ENCODE measurements around the gene ATRNL1.
"Not testable (repeated sequence)": the region's sequence is repeated elsewhere in the genome, so short reads cannot be mapped to it uniquely, and the experiment has no call there.

ATRNL1 gene

DNA sequence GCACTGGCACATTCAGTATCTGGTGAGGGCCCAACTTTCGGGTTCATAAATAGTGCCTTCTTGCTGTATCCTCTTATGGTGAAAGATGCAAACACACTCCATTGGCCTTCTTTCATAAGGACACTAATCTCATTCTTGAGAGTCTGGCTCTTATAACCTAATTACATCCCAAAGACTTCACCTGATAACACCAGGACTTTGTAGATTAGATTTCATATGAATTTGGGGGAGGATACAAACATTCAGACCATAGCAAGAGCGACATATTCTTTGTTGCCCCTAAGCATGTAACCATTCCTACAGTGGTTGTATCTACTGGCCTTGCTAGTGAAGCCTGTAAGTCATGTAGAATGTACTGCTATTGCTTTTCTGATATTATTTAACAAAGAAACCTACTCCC is 654.6 kb downstream of the ATRNL1 start:
- no peak for DNase-seq (ENCODE audit: low read depth)

DNA sequence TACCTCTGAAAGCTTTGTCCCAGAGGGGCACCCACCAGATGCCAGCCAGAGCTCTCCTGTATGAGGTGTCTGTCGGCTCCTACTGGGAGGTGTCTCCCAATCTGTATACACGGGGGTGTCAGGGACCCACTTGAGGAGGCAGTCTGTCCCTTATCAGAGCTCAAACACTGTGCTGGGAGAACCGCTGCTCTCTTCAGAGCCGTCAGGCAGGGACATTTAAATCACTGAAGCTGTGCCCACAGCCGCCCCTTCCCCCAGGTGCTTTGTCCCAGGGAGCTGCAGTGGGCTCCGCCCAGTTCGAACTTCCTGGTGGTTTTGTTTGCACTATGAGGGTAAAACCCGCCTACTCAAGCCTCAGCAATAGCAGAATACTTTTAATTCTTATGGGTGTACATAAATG is 665.3 kb downstream of the ATRNL1 start:
- DNase-seq (ENCODE audit: low read depth) = not testable (repeated sequence)

DNA sequence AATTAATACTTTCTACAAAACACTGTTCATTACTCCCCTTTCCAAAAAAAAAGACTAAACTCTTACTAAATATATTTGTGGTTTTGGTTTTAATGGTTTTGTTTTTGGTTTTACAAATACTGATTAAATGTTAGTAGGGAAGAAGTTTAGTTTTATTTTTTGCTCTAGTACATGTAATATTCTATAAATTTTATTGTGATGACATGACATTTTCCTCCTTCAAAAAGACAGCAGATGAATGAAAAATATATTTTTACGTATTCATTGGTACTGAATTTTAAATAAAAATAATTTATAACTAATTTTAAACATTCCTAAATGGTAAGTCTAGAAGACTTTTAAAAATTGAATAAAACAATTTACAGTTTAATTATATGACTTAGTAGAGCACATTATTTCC is 667.0 kb downstream of the ATRNL1 start:
- DNase-seq (ENCODE audit: low read depth) = no peak

DNA sequence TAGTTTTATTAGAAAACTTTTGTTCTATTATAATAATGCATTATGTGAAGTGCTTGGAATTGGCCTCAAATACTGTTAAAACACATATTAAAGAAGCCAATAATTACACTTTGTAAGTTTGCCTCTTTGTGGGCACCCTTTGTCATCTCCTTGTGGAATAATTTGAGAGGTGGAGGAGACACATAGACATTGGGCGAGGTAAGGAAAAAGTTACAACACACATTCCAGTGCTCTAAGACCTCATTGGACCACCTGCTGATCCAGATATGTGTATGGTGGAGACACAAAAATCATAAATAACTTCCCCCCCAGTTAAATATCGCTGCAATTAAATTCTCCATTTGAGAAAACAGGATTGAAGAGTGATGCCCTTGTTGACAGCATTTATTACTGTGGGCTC is 668.0 kb downstream of the ATRNL1 start:
- DNase-seq (ENCODE audit: low read depth) = no peak

DNA sequence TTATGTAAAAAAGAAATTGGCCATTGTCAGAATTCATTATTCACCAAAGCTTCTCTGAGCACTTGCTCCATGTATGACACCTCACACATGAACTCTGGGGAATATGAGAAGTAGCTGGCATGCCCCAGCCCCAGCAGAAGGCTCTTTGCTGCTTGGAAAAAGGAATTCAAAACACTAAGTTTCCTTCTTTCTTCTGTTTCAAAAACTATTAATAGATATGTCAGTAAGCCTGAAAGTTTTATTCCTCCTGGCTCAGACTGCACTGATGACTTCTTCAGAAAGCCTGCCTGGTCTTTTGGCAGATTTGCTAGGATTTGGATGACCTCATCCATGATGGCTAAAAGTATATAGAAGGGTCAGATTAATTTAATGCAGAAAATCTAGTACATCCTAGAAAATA is 668.9 kb downstream of the ATRNL1 start:
- no peak for DNase-seq (ENCODE audit: low read depth)

DNA sequence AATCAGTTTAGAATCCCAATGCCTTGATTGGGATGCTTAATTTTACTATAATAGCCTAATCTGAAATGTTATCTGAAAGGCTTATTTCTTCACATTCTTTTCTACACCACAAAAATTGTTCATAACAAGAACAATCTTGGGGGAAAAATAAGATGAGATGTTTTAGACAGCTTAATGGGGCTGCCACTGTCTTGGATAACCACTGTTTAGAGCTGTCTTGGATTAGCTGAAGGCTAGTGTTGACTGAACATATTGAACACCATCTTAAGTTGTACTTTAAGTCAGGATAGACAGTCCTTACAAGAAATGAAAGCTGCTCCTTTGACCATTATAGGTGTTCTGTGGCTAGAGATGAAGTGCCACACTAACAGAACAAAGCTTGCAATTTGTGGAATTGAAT is 678.6 kb downstream of the ATRNL1 start:
- DNase-seq (ENCODE audit: low read depth) = peak; percentile 56

DNA sequence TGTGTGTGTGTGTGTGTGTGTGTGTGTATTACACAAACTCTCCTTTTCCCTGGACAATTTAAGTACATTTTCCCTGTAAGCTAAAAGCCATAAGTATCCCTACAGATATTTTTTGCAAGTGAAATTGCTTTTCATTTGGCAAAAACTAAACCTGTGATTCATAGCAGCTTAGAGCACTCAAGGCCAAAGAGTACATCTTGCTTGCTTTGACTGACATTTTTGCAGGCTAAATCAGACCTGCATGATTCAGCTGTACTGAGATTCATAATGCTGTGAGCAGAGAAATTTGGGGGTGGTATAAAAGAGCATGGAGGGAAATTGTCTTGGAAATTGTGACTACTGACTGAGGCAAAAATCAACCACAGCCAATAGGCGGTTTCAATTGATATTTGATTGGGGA is 679.4 kb downstream of the ATRNL1 start:
- DNase-seq (ENCODE audit: low read depth) = peak; percentile 93

DNA sequence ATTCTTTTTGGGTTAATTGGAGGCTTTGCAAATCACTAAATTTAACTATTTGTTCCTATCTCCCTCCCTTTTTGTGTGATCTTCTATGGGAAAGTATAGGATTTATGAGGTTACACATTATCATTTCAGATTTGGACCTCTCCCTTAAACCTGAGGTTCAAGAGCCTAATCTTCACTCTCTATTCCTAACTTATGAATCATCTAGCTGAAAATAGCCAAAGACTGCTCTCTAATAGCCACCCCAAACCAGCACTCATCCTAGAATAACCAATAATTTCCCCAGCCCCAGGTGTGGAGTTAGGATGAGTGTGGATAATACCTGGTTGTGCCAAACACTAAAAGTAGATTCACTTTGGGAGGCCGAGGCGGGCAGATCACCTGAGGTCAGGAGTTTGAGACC is 680.7 kb downstream of the ATRNL1 start:
- no peak for DNase-seq (ENCODE audit: low read depth)

DNA sequence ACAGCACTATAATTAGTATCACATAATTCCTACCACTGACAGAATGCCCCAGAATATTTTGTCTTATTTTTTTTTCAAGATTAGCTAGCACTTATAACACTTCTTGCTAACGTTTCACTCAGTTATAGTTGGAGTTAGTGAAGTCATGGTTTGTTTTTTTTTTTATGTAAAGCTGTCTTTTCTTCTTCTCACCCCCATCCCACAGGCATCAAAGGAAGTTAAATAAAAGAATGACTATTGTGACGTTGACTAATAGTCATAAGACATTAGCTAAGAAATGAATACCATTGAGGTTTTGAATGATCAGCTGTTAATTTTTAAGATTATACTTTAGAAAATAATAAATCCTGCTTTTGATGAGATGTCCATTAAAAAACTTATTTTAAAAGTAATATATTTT is 681.6 kb downstream of the ATRNL1 start:
- no peak for DNase-seq (ENCODE audit: low read depth)

DNA sequence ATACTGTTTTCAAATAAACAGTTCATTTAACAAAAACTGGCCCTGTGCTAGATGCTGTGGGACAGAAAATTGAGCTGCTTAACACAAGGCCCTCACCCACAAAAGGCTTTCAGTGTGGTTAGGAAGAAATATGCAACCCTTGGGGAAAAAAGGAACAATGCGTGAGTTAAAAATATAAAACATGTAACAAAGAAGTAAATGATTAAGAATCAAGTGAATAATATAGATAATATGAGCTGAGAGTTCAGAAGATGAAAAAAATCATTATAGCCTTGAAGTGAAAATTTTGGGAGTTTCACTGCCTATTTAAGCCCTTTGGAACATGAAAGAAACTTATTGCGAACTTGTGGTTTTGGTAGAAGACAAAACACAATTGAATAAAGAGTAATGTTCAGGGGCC is 684.5 kb downstream of the ATRNL1 start:
- no peak for DNase-seq (ENCODE audit: low read depth)

DNA sequence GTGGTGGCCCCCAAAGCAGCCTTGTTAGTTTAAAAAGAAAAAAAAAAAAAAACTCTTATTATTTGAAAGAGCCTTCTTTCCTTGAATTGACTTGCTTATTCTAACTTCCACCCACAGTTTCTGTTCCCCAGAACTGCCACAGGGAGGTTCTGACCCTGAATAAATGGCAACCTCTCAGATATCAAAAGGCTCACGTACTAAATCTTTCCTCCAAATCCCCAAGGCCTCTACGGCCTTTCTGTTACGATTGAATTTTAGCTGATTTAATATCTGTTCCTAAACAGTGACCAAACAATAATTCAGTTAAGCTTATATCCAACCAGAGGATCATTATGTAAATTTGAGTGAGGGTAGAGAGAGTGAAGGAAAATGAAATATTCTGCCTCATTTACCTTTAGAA is 697.1 kb downstream of the ATRNL1 start:
- DNase-seq (ENCODE audit: low read depth) = no peak

DNA sequence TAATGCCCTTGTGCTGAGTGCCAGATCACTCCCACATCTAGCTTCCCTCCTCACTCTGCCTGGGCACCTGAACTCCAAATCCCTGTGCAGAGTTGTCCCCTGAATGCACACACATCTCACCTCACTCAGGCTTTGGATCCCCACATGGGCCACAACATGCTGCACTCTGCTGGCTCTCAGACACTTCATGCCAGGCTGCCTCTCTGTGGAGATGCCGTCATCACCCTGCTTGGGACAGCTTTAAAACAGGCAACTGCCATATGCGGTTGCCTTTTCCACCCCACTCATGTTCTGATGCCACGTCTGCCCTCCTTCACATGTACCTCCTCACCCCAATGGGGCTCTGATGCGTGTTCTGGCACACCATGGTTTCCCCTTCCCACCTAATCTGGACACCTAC is 702.8 kb downstream of the ATRNL1 start:
- no peak for DNase-seq (ENCODE audit: low read depth)

DNA sequence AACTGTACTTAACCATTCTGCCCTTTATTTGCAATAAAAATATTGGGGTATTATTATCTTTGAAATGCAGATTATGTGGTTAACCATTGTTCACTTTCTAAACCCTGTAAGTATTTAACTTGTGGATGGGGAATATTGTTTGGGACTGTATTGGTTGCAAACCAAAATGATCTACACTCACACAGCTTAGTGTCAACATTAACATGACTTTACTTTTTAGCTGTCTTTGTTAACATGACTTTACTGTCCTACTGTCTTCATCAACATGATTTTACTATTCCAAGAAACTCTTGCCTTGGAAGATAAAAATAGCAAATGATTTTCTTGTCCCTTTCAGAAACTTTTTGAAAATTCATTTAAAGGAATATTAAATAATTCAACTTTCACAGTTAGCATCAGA is 708.3 kb downstream of the ATRNL1 start:
- DNase-seq (ENCODE audit: low read depth) = no peak

DNA sequence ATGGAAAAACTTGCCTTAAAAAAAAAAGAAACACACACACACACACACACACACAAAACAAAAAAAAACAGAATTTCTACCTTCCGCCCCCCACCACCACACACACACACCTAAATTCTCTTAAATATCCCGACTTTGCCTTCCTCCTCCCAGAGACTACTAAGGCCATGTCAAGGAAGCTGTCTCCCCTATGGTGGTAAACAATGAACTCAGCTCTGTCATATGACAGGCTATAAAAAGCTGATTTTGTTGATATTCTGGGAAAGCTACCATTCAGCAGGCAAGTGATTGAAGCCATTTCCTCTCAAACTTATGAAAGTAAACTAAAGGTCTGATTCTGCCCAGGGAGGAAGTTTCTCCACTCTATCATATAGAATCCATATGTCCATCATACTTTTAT is 708.8 kb downstream of the ATRNL1 start:
- DNase-seq (ENCODE audit: low read depth) = no peak

DNA sequence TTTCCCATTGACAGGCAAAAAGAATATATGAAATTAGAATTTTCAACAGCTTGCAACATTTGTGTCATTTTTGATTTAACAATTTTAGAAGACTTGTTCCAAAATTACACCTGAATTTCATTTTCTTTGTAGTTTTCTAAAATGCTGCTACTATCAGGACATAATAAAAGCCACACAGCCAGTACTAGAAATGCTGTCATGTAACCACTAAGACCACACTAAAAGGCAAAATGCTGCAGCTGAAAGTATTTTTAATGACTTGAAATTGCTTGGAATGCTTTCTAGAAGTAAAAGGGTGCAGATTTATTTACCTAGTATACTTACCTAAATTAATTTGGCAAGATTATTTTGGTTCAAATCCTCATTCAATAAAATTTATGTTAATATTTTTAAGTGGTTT is 709.7 kb downstream of the ATRNL1 start:
- no peak for DNase-seq (ENCODE audit: low read depth)

DNA sequence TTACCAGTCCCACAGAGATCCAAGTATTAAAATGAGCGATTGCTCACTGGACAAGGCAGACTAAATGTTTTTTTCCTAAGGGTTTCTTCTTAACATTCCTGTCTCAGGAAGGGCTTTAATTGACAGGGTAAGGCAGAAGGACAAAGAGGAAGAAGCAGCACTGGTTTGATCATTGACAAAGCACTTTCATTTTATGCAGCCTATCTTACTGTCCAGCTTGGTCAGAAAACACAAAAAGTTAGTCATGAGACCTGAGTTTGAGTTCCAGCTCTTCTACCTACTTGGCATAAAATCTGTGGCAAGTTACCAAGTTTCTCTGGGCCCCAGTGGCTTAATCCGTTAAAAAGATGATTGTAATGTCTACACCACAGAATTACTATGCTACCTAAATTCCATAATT is 721.4 kb downstream of the ATRNL1 start:
- DNase-seq (ENCODE audit: low read depth) = no peak

DNA sequence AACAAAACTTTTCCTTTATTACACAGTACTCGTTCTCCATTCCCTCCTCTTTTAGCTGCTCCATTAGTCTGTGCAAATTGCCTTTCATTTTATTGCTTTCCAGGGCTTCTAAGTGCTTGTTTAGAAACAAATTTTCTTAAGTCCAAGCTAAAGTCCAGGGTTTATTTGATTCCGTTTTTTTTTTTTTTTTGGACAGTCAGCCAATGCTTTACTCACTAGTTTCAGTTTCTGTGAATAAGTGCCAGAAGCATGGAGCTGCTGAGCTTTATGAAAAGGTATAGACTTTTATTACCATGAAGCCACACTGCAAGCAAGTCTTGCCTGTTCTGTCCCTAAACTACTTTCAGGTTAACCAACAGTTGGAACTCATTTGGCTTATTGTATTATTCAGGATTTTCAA is 724.8 kb downstream of the ATRNL1 start:
- DNase-seq (ENCODE audit: low read depth) = no peak

DNA sequence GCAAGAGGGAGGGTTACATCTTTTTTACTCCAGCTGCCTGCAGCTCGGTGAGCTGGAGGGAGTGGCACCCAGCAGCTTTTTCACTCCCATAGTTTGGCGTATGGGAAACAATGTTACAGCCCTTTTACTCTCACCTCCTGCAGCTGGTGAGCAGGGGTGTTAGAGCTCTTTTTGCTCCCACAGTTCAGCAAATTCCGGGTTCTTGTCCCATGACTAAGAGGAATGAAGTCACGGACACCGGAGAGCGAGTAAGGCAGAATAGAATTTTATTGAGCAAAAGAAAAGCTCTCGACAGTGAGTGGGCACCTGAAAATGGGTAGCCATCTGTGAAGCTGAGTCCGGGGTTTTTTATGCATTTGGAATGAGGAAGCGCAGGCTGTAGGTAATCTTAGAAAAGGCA is 733.2 kb downstream of the ATRNL1 start:
- no peak for DNase-seq (ENCODE audit: low read depth)

DNA sequence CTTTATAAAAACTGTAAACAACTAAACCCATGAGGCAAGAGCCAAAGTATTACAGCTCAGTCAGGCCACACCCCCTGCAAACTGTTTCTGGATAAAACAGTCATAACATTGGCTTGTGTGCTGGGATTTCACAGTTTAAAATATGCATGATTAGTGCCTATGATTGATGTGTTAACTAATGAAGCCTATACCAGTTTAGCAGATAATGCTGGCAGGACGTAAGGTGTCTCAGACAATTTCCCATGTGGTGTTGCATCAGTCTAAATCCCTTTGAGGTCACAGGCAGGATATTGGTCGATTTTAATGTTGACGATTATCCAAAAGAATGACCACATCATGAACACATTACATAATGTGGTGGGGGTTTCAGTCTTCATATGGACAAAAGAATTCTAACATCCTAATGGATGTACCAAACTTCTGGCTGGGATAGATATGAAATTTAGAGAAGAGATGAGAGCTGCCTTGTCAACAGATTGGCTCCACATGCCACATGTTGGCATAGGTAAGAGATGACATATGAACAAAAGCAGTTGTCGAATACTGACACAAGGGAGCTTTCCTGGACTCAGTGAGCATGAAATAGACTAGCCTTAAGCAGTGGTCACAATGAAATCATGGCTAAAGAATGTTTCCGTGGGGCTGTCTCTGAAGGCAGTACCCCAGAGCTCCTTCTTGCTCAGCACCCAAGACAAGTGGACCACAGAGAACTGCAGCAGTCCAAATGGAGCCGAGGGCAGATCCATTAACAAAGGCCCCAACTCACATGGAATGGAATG is 734.3 kb downstream of the ATRNL1 start:
- peak; percentile 83 for DNase-seq (ENCODE audit: low read depth)

DNA sequence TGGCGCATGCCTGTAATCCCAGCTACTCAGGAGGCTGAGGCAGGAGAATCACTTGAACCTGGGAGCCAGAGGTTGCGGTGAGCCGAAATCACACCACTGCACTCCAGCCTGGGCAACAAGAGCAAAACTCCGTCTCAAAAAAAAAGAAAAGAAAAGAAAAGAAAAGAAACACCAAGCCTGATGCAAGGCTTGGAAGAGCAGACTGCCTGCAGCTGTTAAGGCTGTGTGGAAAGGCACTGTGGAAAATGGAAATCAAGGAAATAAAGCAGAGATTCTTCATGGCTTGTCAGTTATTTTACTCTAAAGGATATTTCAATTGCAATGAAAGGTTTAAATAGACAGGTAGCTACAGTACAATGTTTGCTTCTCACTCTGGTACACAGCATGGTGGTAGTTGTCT is 735.0 kb downstream of the ATRNL1 start:
- not testable (repeated sequence) for DNase-seq (ENCODE audit: low read depth)

DNA sequence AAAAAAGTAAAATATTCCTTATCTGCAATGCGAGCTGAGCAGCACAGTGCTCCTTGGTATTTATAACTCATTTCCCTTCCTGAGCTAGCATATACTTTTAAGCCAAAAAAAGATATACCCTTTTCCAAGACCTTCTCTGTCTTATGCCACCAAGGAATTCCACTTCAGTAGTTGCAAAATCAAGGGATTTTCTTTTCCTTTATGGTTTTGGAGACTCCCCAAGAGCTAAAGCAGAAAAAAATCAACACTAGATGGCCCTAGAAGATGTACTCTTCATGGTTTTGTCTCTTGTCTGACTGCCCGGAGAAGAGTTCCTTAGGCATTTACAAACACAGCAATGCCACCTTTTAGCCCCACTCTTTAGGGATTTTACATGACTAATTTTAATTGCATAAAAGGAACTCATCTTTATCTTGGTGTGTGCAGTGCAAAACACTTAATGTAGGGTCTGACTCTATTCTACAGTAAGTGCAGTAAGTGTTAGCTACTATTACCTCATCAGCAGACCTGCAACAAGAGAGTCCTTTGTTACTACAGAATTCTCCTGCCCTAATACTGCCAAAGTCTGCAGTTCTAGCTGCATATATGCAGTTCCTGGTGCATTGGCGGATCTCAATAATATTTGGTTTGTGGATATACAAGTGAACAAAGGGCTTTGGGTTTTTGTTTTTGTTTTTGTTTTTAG is 736.5 kb downstream of the ATRNL1 start:
- peak; percentile 69 for DNase-seq (ENCODE audit: low read depth)

DNA sequence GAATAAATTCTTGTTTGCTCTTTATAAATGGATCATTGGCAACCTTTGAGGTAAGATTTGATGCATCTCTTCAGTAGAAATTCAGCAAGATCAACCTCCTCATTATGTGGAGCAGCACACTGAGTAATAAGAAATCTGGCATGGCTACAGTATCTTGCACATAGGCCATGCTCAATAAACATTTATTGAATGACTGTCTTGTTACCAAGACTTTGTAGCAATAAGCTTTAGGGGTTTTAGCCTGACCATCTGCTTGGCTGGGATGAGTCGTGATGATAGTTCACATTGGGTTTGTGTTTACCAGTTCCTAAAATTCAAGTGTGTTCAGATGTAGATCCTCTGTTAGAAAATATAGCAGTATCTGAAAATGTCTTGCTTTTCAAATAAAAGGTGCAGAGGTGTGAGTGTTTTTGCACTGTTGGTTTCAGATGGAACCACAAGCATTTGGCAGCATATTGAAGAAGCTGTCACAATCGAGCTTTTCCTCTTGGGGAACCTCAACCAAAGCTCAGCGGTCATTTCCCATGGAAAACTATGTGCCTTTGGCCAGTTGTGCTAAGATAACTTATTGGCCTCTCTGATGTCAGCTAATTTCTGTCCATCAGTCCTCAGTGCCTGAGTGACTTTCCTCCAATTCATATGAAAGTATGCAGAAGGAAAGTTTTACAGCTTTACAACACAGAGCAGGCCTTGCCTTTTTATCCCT is 737.3 kb downstream of the ATRNL1 start:
- peak; percentile 8 for DNase-seq (ENCODE audit: low read depth)

DNA sequence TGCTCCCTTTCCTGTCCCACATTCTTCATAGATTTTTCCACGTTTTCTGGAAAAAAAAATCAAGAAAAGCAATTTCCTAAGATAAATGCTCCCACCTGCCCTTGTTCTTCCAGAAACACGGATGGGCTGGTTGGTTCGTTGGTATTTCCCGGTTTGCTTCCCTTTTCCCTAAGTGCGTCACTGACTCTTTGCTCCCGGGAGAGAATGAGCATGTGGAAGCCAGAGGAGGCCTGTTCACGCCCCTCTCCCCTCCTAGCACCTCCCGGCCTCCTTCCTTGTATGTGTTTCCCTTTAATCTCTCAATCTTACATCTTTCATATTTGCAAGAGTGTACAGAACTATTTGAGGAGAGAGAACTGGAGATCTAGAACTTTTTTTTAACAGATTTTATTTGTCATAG is 737.9 kb downstream of the ATRNL1 start:
- DNase-seq (ENCODE audit: low read depth) = no peak

Data from amniotic epithelial cell (primary cell).